SK-N-SH (cell line): ENCODE data around the gene SPINT1. TPM values are rescaled to one million over a fixed set of nuclear protein-coding genes. Genes with fewer than 3 reads are reported as not detected.

ENCODE experiments used
- CTCF ChIA-PET: fragments of 300-600, 350-600 bp; formaldehyde crosslinking; extraction: SDS; loops from one replicate; lab custom pipeline; 2021; lab: Yijun Ruan, JAX
- POLR2A ChIA-PET: fragments of 350-600 bp; sonication (Branson Sonifier 250); formaldehyde crosslinking; extraction: SDS; loops from one replicate; lab custom pipeline; 2020; ENCODE audit warnings: antibody characterized with exemption, inconsistent platforms; lab: Yijun Ruan, JAX
- DNase-seq: peaks from one replicate; pipeline ENCODE4 v3.0.0; 2012
- H2AFZ ChIP-seq: fragments of 200-600 bp; sonication (generic); 2 replicates; pipeline ENCODE4 v1.8.1; 2016; ENCODE audit warnings: antibody characterized with exemption, mild to moderate bottlenecking, low read depth
- H3F3A ChIP-seq: fragments of 200-600 bp; sonication (generic); replicated peaks from 2 replicates; pipeline ENCODE3; 2016; ENCODE audit warnings: antibody characterized with exemption, mild to moderate bottlenecking; ENCODE audit not compliant: insufficient read depth
- H3K27ac ChIP-seq, 2 experiments: fragments of 200-500 bp in 1 of 2; fragments of 200-600 bp in 1 of 2; sonication (Bioruptor generic) in 1 of 2; sonication (generic), shearing (Covaris generic) in 1 of 2; 2 replicates each; pipeline versions ENCODE4 v1.5.1 to v1.6.1; 2014 to 2016; ENCODE audit warnings: low read depth in 2 of 2, inconsistent platforms in 1 of 2, low read length in 1 of 2, mild to moderate bottlenecking in 1 of 2, mixed read lengths in 1 of 2
- H3K27me3 ChIP-seq: fragments of 200-600 bp; sonication (generic), shearing (Covaris generic); 2 replicates; pipeline ENCODE4 v1.6.1; 2016; ENCODE audit warnings: mixed run types; ENCODE audit not compliant: insufficient read depth
- H3K36me3 ChIP-seq, 2 experiments: fragments of 200-500 bp in 1 of 2; fragments of 200-600 bp in 1 of 2; sonication (Bioruptor generic) in 1 of 2; sonication (generic) in 1 of 2; replicated peaks in 1 of 2; 2 replicates each; pipeline versions ENCODE3 to v1.5.1; 2014 to 2016; ENCODE audit warnings: low read length in 1 of 2, mild to moderate bottlenecking in 1 of 2; ENCODE audit not compliant: insufficient read depth in 2 of 2, control insufficient read depth in 1 of 2
- H3K4me1 ChIP-seq, 2 experiments: fragments of 200-500 bp in 1 of 2; fragments of 200-600 bp in 1 of 2; sonication (Bioruptor generic) in 1 of 2; sonication (generic), shearing (Covaris generic) in 1 of 2; 2 replicates each; pipeline versions ENCODE4 v1.5.1 to v1.6.1; 2014 to 2016; ENCODE audit warnings: low read depth in 1 of 2, low read length in 1 of 2, mixed run types in 1 of 2; ENCODE audit not compliant: insufficient read depth in 2 of 2, control insufficient read depth in 1 of 2
- H3K4me2 ChIP-seq: fragments of 200-600 bp; sonication (generic), shearing (Covaris generic); 2 replicates; pipeline ENCODE4 v1.6.1; 2017; ENCODE audit warnings: mixed run types
- H3K4me3 ChIP-seq, 2 experiments: fragments of 200-500 bp in 1 of 2; fragments of 200-600 bp in 1 of 2; sonication (Bioruptor generic) in 1 of 2; sonication (generic), shearing (Covaris generic) in 1 of 2; 2 replicates each; pipeline versions ENCODE4 v1.5.1 to v1.8.1; 2014 to 2016; ENCODE audit warnings: low read depth in 2 of 2, inconsistent platforms in 1 of 2, low read length in 1 of 2, mild to moderate bottlenecking in 1 of 2, mixed read lengths in 1 of 2, moderate library complexity in 1 of 2
- H3K79me2 ChIP-seq: fragments of 200-600 bp; sonication (generic); 2 replicates; pipeline ENCODE4 v1.8.1; 2017; ENCODE audit warnings: mild to moderate bottlenecking; ENCODE audit not compliant: insufficient read depth
- H3K9ac ChIP-seq: fragments of 200-600 bp; sonication (generic); 2 replicates; pipeline ENCODE4 v1.6.1; 2017; ENCODE audit warnings: mixed run types
- H3K9me2 ChIP-seq: fragments of 200-600 bp; sonication (generic); 2 replicates; pipeline ENCODE4 v1.6.1; 2017; ENCODE audit warnings: mixed run types
- H3K9me3 ChIP-seq: fragments of 200-600 bp; sonication (generic); 2 replicates; pipeline ENCODE4 v1.6.1; 2017; ENCODE audit warnings: mixed run types, mild to moderate bottlenecking, moderate library complexity
- H4K20me1 ChIP-seq: fragments of 200-600 bp; sonication (generic); 2 replicates; pipeline ENCODE4 v1.6.1; 2017; ENCODE audit warnings: mild to moderate bottlenecking, mixed run types; ENCODE audit not compliant: insufficient read depth
- ELF1 ChIP-seq: IDR thresholded peaks from 2 replicates; pipeline ENCODE4 v1.4.0; 2012
- EZH2phosphoT487 ChIP-seq: fragments of 200-600 bp; sonication (generic); IDR thresholded peaks from 2 replicates; pipeline ENCODE4 v1.6.1; 2017; ENCODE audit warnings: low read depth, mixed run types, mild to moderate bottlenecking, antibody characterized with exemption, moderate library complexity, borderline replicate concordance
- FOSL2 ChIP-seq: IDR thresholded peaks from 2 replicates; pipeline ENCODE4 v1.4.0; 2012; ENCODE audit warnings: low read depth, mild to moderate bottlenecking, moderate library complexity, borderline replicate concordance
- FOXJ3 ChIP-seq: sonication (generic); formaldehyde crosslinking; IDR thresholded peaks from 2 replicates; pipeline ENCODE4 v1.5.1; 2020; ENCODE audit warnings: mild to moderate bottlenecking, missing genetic modification reagents
- GATA2 ChIP-seq: sonication (generic); formaldehyde crosslinking; IDR thresholded peaks from 2 replicates; pipeline ENCODE4 v1.5.0; 2020; ENCODE audit warnings: mild to moderate bottlenecking, missing genetic modification reagents
- IRF3 ChIP-seq: fragments of 150-350 bp; IDR thresholded peaks from 2 replicates; pipeline ENCODE4 v1.6.1; 2016; ENCODE audit warnings: mild to moderate bottlenecking, low read depth, low read length
- JUND ChIP-seq: IDR thresholded peaks from 2 replicates; pipeline ENCODE4 v1.4.0; 2012
- MAX ChIP-seq: IDR thresholded peaks from 2 replicates; pipeline ENCODE4 v1.4.0; 2012; ENCODE audit warnings: low read depth
- MXI1 ChIP-seq: IDR thresholded peaks from 2 replicates; pipeline ENCODE4 v1.6.1; 2012; ENCODE audit warnings: mild to moderate bottlenecking, low read depth, low read length, improper control_type of control experiment
- NFIC ChIP-seq: IDR thresholded peaks from 2 replicates; pipeline ENCODE4 v1.4.0; 2012; ENCODE audit warnings: borderline replicate concordance
- PBX3 ChIP-seq: IDR thresholded peaks from 2 replicates; pipeline ENCODE4; 2012
- POLR2AphosphoS5 ChIP-seq: IDR thresholded peaks from 2 replicates; pipeline ENCODE4 v1.6.1; 2012; ENCODE audit warnings: low read depth, low read length
- RAD21 ChIP-seq: IDR thresholded peaks from 2 replicates; pipeline ENCODE4 v1.6.1; 2012; ENCODE audit warnings: mild to moderate bottlenecking, low read length
- RCOR1 ChIP-seq: fragments of 150-350 bp; IDR thresholded peaks from 2 replicates; pipeline ENCODE4 v1.6.1; 2017; ENCODE audit warnings: antibody characterized with exemption, low read length
- RFX5 ChIP-seq: IDR thresholded peaks from 2 replicates; pipeline ENCODE4 v1.6.1; 2012; ENCODE audit warnings: mild to moderate bottlenecking, improper control_type of control experiment, low read length
- SMC3 ChIP-seq: IDR thresholded peaks from 2 replicates; pipeline ENCODE4 v1.6.1; 2012; ENCODE audit warnings: low read depth, low read length, improper control_type of control experiment
- TCF12 ChIP-seq: IDR thresholded peaks from 2 replicates; pipeline ENCODE4 v1.4.0; 2012
- USF2 ChIP-seq: fragments of 150-350 bp; IDR thresholded peaks from 2 replicates; pipeline ENCODE4 v1.6.1; 2017; ENCODE audit warnings: antibody characterized with exemption, low read length, low read depth, borderline replicate concordance
- YY1 ChIP-seq: IDR thresholded peaks from 2 replicates; pipeline ENCODE4 v1.4.0; 2012; ENCODE audit warnings: low read depth, mild to moderate bottlenecking
- ZBTB33 ChIP-seq: IDR thresholded peaks from 2 replicates; pipeline ENCODE4 v1.4.0; 2012; ENCODE audit warnings: low read depth, borderline replicate concordance
- WGBS: methylation state at CpG from one replicate; pipeline ENCODE4 v1.1.6; 2017; ENCODE audit warnings: low lambda C conversion rate; 5-methylcytosine and 5-hydroxymethylcytosine counted together
- polyA plus RNA-seq, 3 experiments: library from polyadenylated mRNA; depleted of rRNA; stranded (reverse); fragments of >200 nt; gene quantifications; 2 replicates each; pipeline ENCODE4 v1.2.3, GENCODE V29; 2012

SPINT1 gene
- polyA plus RNA-seq, 1 of the 3 experiments (the other 2 are of a cell fraction), result 2.0 TPM

- no peak for TF ChIP-seq IRF3
- no peak for TF ChIP-seq MXI1
- TF ChIP-seq USF2, result no peak
- TF ChIP-seq PBX3, result no peak
- TF ChIP-seq ZBTB33, result no peak
- no peak for TF ChIP-seq TCF12
- no peak for TF ChIP-seq RFX5
These were observed 37.5 kb downstream of the SPINT1 start (continued) for GRCh38 chr15:40881351-40881750.

GRCh38 chr15:40886586-40886985, 42.7 kb downstream of the SPINT1 start:
- no peak for TF ChIP-seq YY1
- TF ChIP-seq, all 33 proteins: peak for 0
- H3K79me2 ChIP-seq, result no peaks in the 10 kb centered on the region
- peaks cover under 1% of the 10 kb centered on the region for H3F3A ChIP-seq
- no peaks in the 10 kb centered on the region for H3K9me3 ChIP-seq
- POLR2A ChIA-PET, result no interaction called here
- H3K9me2 ChIP-seq, result no peaks in the 10 kb centered on the region
- DNase-seq, result no peak
- no peak overlapping the region for H3K4me3 ChIP-seq
- no peaks in the 10 kb centered on the region for H4K20me1 ChIP-seq
- H3K4me2 ChIP-seq, result no peak overlapping the region
- CTCF ChIA-PET, result interaction anchor here (1.4 to 3.7 kb wide), 4 partner anchors 8 to 17 kb away, joined by 4 to 15 read pairs (median 10); partner anchors contain the start of genes RHOV and VPS18
- no peak overlapping the region for H3K27ac ChIP-seq
- no peaks in the 10 kb centered on the region for H3K27me3 ChIP-seq
- WGBS, result 64% methylated on average over 1 of the region's 1 CpG
- no peaks in the 10 kb centered on the region for H3K4me1 ChIP-seq
- no peaks in the 10 kb centered on the region for H3K36me3 ChIP-seq
- no peak overlapping the region for H2AFZ ChIP-seq
- no peak overlapping the region for H3K9ac ChIP-seq

- H3K79me2 ChIP-seq, result no peaks in the 10 kb centered on the region
- POLR2A ChIA-PET, result interaction anchor here (0.8 kb wide), 1 partner anchor 33 kb away, joined by 3 read pairs; no protein-coding TSS in a partner anchor
- CTCF ChIA-PET, result interaction anchor here (0.7 to 1.7 kb wide), 3 partner anchors 15 to 46 kb away, joined by 3 to 5 read pairs (median 3); no protein-coding TSS in a partner anchor
These were observed 45.3 kb downstream of the SPINT1 start for GRCh38 chr15:40889112-40889511.

More at GRCh38 chr15:40889112-40889511, 45.3 kb downstream of the SPINT1 start:
- Histone ChIP-seq H3F3A (peaks cover 4% of the 10 kb centered on the region), H3K4me2 (no peak overlapping the region), H3K4me3 (no peak overlapping the region), H3K27me3 (no peaks in the 10 kb centered on the region), H2AFZ (no peak overlapping the region), H3K36me3 (no peaks in the 10 kb centered on the region), H4K20me1 (no peaks in the 10 kb centered on the region), H3K9ac (no peak overlapping the region), H3K9me2 (no peaks in the 10 kb centered on the region), H3K4me1 (peaks cover 0 to 5% of the 10 kb centered on the region in 2 experiments; a peak in 1 of 4 replicates), H3K9me3 (no peaks in the 10 kb centered on the region), H3K27ac (no peak overlapping the region)
- DNase-seq, result no peak
- TF ChIP-seq FOSL2, result no peak
- TF ChIP-seq EZH2phosphoT487, result no peak
- TF ChIP-seq NFIC, result no peak
- TF ChIP-seq ELF1, result no peak
- no peak for TF ChIP-seq FOXJ3 (CRISPR knock-in tag)
- no peak for TF ChIP-seq MAX
- no peak for TF ChIP-seq GATA2
- TF ChIP-seq RCOR1, result no peak
- TF ChIP-seq POLR2AphosphoS5, result no peak
- no peak for TF ChIP-seq RAD21
- TF ChIP-seq SMC3, result no peak
- TF ChIP-seq RFX5, result no peak
- no peak for TF ChIP-seq JUND
- TF ChIP-seq, all 33 proteins: peak for 0
